NCI-H82 treated with DMSO at 0.1 percent for 48 hours (cell line): ENCODE measurements around the gene THSD1.
"Not testable (repeated sequence)": the region's sequence is repeated elsewhere in the genome, so short reads cannot be mapped to it uniquely, and the experiment has no call there.

Source experiments
- DNase-seq: peaks from one replicate; lab custom pipeline; 2025; ENCODE audit not compliant: unreplicated experiment; lab: John Stamatoyannopoulos, UW

Gene THSD1

GRCh38 chr13:52408071-52408658 is 2.2 kb upstream of the THSD1 start:
- not testable (repeated sequence) for DNase-seq

GRCh38 chr13:52407436-52407835 is 1.5 kb upstream of the THSD1 start:
- not testable (repeated sequence) for DNase-seq

GRCh38 chr13:52406629-52407028 is 657 bp upstream of the THSD1 start:
- DNase-seq: no peak

- DNase-seq: no peak
Observed at GRCh38 chr13:52405369-52405766, 604 bp downstream of the THSD1 start.

- no peak for DNase-seq
Observed at GRCh38 chr13:52399708-52400107, 6.3 kb downstream of the THSD1 start.

GRCh38 chr13:52399046-52399445 is 6.9 kb downstream of the THSD1 start:
- no peak for DNase-seq

- DNase-seq: peak; percentile 73
Observed at GRCh38 chr13:52395704-52396103, 10.3 kb downstream of the THSD1 start.

- no peak for DNase-seq
Observed at GRCh38 chr13:52394586-52394985, 11.4 kb downstream of the THSD1 start.

- no peak for DNase-seq
Observed at GRCh38 chr13:52393572-52394357, 12.2 kb downstream of the THSD1 start.

- DNase-seq: no peak
Observed at GRCh38 chr13:52387721-52388120, 18.3 kb downstream of the THSD1 start.

GRCh38 chr13:52385870-52386269 is 20.1 kb downstream of the THSD1 start:
- DNase-seq: no peak

GRCh38 chr13:52383366-52383765 is 22.6 kb downstream of the THSD1 start:
- no peak for DNase-seq

GRCh38 chr13:52378312-52378711 is 27.7 kb downstream of the THSD1 start:
- no peak for DNase-seq

- DNase-seq: no peak
Observed at GRCh38 chr13:52377898-52378297, 28.1 kb downstream of the THSD1 start.

- DNase-seq: no peak
Observed at GRCh38 chr13:52374873-52375411, 31.0 kb downstream of the THSD1 start.

- DNase-seq: no peak
Observed at GRCh38 chr13:52374389-52374788, 31.6 kb downstream of the THSD1 start.

- DNase-seq: not testable (repeated sequence)
Observed at GRCh38 chr13:52373277-52373676, 32.7 kb downstream of the THSD1 start.

GRCh38 chr13:52371736-52372247 is 34.2 kb downstream of the THSD1 start:
- peak; percentile 29 for DNase-seq

GRCh38 chr13:52366291-52366690 is 39.7 kb downstream of the THSD1 start:
- no peak for DNase-seq

GRCh38 chr13:52362169-52362887 is 43.6 kb downstream of the THSD1 start:
- not testable (repeated sequence) for DNase-seq

GRCh38 chr13:52361225-52361624 is 44.7 kb downstream of the THSD1 start:
- no peak for DNase-seq
